Measurements from ENCODE around the gene EPAS1.

Gene EPAS1

GRCh38 chr2:46384457-46384815 is 87.2 kb downstream of the EPAS1 start:
- no peak for TF ChIP-seq CTCF (IDR thresholded peaks at IDR 0.05; ENCODE audit: low read length, missing control alignments)
- DNase-seq (ENCODE audit: low read depth), result no peak
- H3K4me3 ChIP-seq (replicated peaks; ENCODE audit: low read depth, low read length), result no peak overlapping the region

- peak; percentile 73 for DNase-seq (ENCODE audit: low read depth)
- TF ChIP-seq CTCF (IDR thresholded peaks at IDR 0.05; ENCODE audit: low read length, missing control alignments), result no peak
- no peak overlapping the region for H3K4me3 ChIP-seq (replicated peaks; ENCODE audit: low read depth, low read length)
Observed at GRCh38 chr2:46385786-46386577, 88.8 kb downstream of the EPAS1 start.

- no peak overlapping the region for H3K4me3 ChIP-seq (replicated peaks; ENCODE audit: low read depth, low read length)
- no peak for TF ChIP-seq CTCF (IDR thresholded peaks at IDR 0.05; ENCODE audit: low read length, missing control alignments)
- DNase-seq (ENCODE audit: low read depth), result no peak
Observed at GRCh38 chr2:46386763-46387162, 89.6 kb downstream of the EPAS1 start.

- no peak overlapping the region for H3K4me3 ChIP-seq (replicated peaks; ENCODE audit: low read depth, low read length)
- DNase-seq (ENCODE audit: low read depth), result no peak
- TF ChIP-seq CTCF (IDR thresholded peaks at IDR 0.05; ENCODE audit: low read length, missing control alignments), result no peak
Observed at GRCh38 chr2:46387292-46387691, 90.1 kb downstream of the EPAS1 start.

- TF ChIP-seq CTCF (IDR thresholded peaks at IDR 0.05; ENCODE audit: low read length, missing control alignments), result no peak
- DNase-seq (ENCODE audit: low read depth), result no peak
Observed at GRCh38 chr2:46387886-46388515, 90.8 kb downstream of the EPAS1 start.

GRCh38 chr2:46388881-46389280 is 91.7 kb downstream of the EPAS1 start:
- no peak for TF ChIP-seq CTCF (IDR thresholded peaks at IDR 0.05; ENCODE audit: low read length, missing control alignments)
- no peak overlapping the region for H3K4me3 ChIP-seq (replicated peaks; ENCODE audit: low read depth, low read length)
- DNase-seq (ENCODE audit: low read depth), result no peak

More at GRCh38 chr2:46387886-46388515, 90.8 kb downstream of the EPAS1 start:
- no peak overlapping the region for H3K4me3 ChIP-seq (replicated peaks; ENCODE audit: low read depth, low read length)
